NCI-H748 (cell line): ENCODE results near the gene PLEKHA1.

Experiments used
- DNase-seq: peaks from one replicate; lab custom pipeline; 2025; ENCODE audit not compliant: unreplicated experiment; lab: John Stamatoyannopoulos, UW

Gene PLEKHA1

GRCh38 chr10:122374237-122374858, at the start of gene PLEKHA1:
Gene PLEKHA1, plus strand, starts transcription at chr10:122374708. Its CDS starts 18,493 bp downstream, at chr10:122393201.
- peak; percentile 95 for DNase-seq

GRCh38 chr10:122325235-122325634, 49.3 kb upstream of the PLEKHA1 start:
- no peak for DNase-seq

- no peak for DNase-seq
Observed at GRCh38 chr10:122326385-122326784, 48.1 kb upstream of the PLEKHA1 start.

- DNase-seq: no peak
Observed at GRCh38 chr10:122326806-122327205, 47.7 kb upstream of the PLEKHA1 start.

- no peak for DNase-seq
Observed at GRCh38 chr10:122327237-122328206, 47.0 kb upstream of the PLEKHA1 start.

GRCh38 chr10:122328676-122329075, 45.8 kb upstream of the PLEKHA1 start:
- DNase-seq: no peak

- no peak for DNase-seq
Observed at GRCh38 chr10:122329416-122329815, 45.1 kb upstream of the PLEKHA1 start.

GRCh38 chr10:122331100-122331499, 43.4 kb upstream of the PLEKHA1 start:
- no peak for DNase-seq

GRCh38 chr10:122331615-122332446, 42.7 kb upstream of the PLEKHA1 start:
- no peak for DNase-seq

GRCh38 chr10:122333037-122333436, 41.5 kb upstream of the PLEKHA1 start:
- DNase-seq: no peak

- no peak for DNase-seq
Observed at GRCh38 chr10:122336332-122336731, 38.2 kb upstream of the PLEKHA1 start.

GRCh38 chr10:122336961-122337360, 37.5 kb upstream of the PLEKHA1 start:
- no peak for DNase-seq

GRCh38 chr10:122338609-122339441, 35.7 kb upstream of the PLEKHA1 start:
- no peak for DNase-seq

GRCh38 chr10:122341141-122341810, 33.2 kb upstream of the PLEKHA1 start:
- no peak for DNase-seq

GRCh38 chr10:122342293-122343134, 32.0 kb upstream of the PLEKHA1 start:
- DNase-seq: peak; percentile 37

- DNase-seq: no peak
Observed at GRCh38 chr10:122343135-122343800, 31.2 kb upstream of the PLEKHA1 start.

- DNase-seq: no peak
Observed at GRCh38 chr10:122343936-122344335, 30.6 kb upstream of the PLEKHA1 start.

- no peak for DNase-seq
Observed at GRCh38 chr10:122344741-122345258, 29.7 kb upstream of the PLEKHA1 start.
